Effector CD4-positive, alpha-beta T cell (primary cell): ENCODE results near the gene MCL1.

Source experiments
- DNase-seq: peaks from one replicate; pipeline ENCODE4 v3.0.0-alpha.2; 2020

MCL1 gene

DNA sequence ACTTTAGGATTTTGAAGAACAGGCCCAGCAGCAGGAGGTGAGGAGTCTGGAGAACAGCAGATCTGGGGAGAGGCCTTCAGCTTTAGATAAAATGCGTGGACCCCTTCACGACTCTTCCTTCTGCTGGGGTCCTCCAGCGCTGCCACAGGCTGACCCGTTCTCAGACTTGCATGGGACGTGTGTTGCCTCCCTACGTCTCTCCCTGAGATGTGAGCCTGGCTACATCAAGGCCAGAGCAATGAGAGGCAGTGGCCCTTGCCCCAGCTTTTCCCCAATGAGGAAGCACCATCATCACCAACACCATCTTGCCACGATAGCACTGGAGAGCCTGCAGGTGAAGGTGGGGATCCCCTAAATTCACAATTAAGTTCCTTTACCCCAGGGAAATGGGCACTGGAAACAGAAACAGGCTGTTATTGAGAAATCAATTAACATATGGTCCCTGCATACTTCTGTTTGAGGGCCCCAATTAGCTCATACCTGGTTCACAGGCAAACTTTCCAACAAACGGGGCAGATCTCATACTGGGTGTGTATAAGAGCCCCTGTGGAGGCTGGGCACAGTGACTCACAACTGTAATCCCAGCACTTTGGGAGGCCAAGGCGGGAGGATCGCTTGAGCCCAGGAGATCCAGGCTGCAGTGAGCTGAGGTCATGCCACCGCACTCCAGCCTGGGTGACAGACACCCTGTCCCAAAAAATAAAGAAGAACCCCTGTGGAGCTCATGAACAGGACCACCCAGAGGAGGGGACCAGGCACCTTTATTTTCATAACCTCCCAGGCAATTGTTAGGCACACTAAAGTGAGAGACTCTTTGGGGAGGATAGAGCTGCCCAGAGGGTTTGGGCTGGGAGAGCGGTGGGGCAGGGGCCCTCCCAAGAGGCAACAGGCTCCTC, 42.3 kb downstream of the MCL1 start:
- DNase-seq = no peak

DNA sequence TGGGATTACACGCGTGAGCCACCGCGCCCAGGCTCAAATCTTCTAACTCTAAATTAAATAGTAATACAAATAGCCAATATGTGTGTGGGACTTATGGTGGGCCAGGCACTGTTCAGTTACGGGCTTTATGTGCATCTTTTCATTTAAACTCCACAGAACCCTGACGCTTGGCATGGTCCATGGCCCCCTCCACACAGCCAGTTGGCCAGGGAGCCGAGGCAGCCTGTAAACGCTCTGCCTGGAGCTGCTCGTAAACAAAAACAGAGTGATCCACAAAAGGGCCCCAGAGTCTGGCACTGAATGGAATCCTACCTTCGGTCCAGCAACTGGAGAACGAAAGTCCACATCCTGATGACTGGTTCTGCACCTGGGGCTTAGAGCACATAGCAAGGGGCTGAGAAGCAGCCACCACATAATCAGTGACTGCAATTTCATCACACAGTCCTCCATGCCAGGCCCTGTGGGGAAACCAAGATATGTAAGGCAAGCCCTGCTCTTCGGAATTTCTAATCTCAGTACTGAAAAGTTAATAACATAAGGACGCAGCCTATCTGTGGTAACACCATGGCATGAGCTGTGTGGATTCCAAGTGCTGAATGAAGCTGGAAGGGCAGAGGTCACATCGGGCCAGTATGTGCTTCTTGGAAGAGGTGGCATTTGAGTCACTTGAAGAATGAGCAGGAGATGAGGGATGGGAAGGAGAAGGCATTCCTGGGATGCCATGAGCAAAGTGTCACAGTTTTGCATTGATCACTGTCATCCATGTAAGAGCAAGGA, 43.7 kb downstream of the MCL1 start:
- no peak for DNase-seq

DNA sequence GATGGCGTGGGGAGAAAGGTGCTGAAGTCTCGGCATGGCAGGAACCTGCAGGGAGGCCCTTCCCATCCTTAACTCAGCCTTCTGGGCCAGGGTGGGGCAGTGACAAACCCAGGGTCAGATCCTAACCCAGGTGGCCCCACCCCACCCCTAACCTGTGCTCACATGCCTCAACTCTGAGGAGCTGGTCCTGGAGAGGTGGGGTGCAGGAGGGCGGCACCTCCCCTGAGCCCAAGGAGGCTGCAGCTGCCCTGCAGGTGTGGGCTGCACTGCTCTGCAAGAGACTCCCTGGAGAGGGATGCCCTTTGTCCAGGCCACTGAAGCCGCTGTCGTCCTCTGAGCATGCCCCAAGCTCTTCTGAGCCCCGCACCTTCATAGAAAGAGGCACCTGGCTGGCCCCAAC, 45.4 kb downstream of the MCL1 start:
- DNase-seq = no peak

DNA sequence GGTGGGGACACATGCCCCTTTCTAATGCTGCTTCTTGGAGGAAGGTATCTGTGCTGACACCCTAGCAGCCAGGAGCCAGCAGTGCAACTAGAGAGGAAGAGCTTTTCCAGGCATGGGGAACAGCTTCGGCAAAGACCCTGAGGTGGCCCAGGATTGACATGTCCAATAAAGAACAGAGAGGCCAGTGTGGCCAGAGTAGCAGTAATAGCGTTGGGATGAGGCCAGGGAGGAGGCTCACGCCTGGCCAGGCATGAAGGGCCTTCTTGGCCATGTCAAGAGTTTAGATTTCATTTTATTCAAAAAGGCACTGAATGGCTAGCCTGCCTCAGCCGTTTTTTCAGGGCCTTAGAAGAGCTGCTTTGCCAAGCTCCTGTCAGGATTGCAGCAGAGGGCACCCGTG, 46.5 kb downstream of the MCL1 start:
- DNase-seq = no peak

DNA sequence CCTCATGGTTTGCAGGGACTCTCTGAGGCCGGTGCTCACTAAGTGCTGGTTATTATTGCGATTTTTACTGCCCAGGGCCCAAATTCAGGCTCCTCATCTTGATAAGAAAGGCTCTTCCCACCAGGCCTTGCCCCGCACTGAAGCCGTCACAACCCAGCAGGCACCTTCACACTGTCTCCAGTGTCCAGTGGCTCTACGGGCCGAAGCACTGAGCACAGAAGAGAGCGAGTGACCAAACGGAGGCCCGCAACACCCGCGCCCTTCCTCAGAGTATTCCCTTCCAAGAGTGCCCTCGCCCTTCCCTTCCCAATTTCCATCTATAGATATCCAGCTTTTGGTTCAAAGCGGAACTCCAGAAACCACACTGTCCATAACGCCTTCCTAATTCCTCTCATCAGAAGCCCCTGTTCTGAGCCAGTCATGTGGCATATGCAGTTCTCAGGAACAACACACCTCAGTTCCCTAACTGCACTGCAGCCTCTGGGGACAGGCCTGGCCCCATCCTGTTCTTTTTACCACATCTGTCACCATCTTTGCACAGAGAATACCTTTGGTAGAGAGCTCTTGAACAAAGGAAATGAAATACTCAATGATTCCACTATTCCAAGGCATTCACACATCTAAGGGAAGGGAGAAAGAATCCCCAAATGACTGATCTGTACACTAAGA, 48.8 kb downstream of the MCL1 start:
- DNase-seq = no peak

DNA sequence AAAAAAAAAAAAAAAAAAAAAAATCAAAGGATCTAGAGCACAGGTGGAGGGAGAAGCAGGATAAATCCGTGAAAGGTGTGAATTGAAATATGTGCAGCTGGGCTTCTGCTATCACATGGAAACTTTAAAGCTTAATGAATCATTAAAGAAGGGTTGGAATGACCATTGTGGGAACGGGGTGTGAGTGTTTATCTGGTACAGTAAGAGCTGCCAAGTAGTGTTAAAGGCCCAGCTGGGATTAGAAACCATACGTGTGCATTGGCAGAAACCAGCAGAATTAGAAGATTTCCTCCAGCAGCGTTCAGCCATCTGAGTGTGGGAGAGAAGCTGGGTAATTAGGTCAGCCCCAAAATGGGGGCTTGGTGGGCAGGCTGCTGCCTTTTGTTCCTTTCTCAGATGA, 50.4 kb downstream of the MCL1 start:
- no peak for DNase-seq

DNA sequence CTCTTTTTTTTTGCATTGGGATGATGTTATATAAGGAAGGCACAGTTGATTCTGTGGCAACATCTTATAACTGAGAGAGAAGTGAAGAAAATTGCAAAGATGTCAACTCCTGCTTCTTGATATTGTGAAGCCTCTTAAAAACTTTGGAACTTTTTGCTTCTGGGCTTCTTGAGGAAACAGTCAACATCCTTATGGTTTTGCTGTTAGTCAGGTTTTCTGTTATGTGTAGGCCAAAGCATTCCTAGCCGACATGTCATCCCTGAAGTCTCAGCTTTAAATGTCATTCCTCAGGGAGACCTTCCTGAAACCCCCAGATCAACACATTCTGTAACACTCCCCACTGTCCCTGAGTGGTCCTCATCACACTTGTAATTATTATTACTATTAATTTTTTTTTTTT, 51.2 kb downstream of the MCL1 start:
- no peak for DNase-seq

DNA sequence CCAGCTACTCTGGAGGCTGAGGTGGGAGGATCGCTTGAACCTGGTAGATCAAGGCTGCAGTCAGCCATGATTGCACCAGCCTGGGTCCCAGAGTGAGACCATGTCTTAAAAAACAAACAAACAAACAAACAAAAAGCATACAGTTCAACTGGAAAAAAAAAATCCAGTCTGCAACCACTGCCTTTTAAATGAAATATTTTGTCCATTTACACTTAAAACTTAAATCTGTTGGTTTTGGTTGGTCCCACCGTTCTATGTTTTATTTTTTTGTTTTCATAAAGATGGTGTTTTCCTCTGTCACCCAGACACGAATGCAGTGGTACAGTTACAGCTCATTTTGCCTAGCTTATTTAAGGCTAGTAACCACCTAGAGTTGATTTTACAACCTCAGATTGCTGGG, 54.1 kb downstream of the MCL1 start:
- no peak for DNase-seq
